Endodermal cell (in vitro differentiated cells): ENCODE measurements around the gene CWH43. TPM values are rescaled to one million over a fixed set of nuclear protein-coding genes. Genes with fewer than 3 reads are reported as not detected.

Experiments used
- DNase-seq: peaks from one replicate; pipeline ENCODE4 v3.0.0-alpha.2; 2017
- H3K27ac ChIP-seq: 2 replicates; pipeline ENCODE4 v1.5.1; 2013; ENCODE audit warnings: mild to moderate bottlenecking, low read depth, low read length, moderate library complexity
- H3K27me3 ChIP-seq: 2 replicates; pipeline ENCODE4 v1.6.1; 2013; ENCODE audit warnings: mild to moderate bottlenecking, low read length, moderate library complexity; ENCODE audit not compliant: insufficient read depth, control insufficient read depth, poor library complexity, severe bottlenecking
- H3K36me3 ChIP-seq: 2 replicates; pipeline ENCODE4 v1.7.0; 2013; ENCODE audit warnings: mild to moderate bottlenecking, low read length, moderate library complexity; ENCODE audit not compliant: control insufficient read depth, insufficient read depth
- H3K4me1 ChIP-seq: one replicate; pipeline ENCODE4 v1.7.0; 2013; ENCODE audit warnings: low read length; ENCODE audit not compliant: control insufficient read depth, insufficient read depth
- H3K4me3 ChIP-seq: 2 replicates; pipeline ENCODE4 v1.5.1; 2013; ENCODE audit warnings: mild to moderate bottlenecking, low read length, moderate library complexity
- H3K9ac ChIP-seq: 2 replicates; pipeline ENCODE4 v1.6.1; 2013; ENCODE audit warnings: mild to moderate bottlenecking, low read length, moderate library complexity; ENCODE audit not compliant: poor library complexity, severe bottlenecking; ENCODE audit errors: extremely low read depth
- H3K9me3 ChIP-seq: 2 replicates; pipeline ENCODE4 v1.6.1; 2013; ENCODE audit warnings: mild to moderate bottlenecking, low read length, moderate library complexity; ENCODE audit not compliant: control insufficient read depth
- H3K27ac Mint-ChIP-seq: 2 replicates; pipeline ENCODE4 v1.8.0; 2020; ENCODE audit warnings: mixed read lengths
- H3K27me3 Mint-ChIP-seq: 2 replicates; pipeline ENCODE4 v1.8.0; 2021; ENCODE audit warnings: mild to moderate bottlenecking, mixed read lengths; ENCODE audit not compliant: insufficient read depth
- H3K36me3 Mint-ChIP-seq: 2 replicates; pipeline ENCODE4 v1.8.0; 2020; ENCODE audit warnings: low read depth, mixed read lengths
- H3K4me1 Mint-ChIP-seq: 2 replicates; pipeline ENCODE4 v1.8.0; 2020; ENCODE audit warnings: mixed read lengths
- H3K4me3 Mint-ChIP-seq: 2 replicates; pipeline ENCODE4 v1.8.0; 2020; ENCODE audit warnings: mild to moderate bottlenecking, moderate library complexity, mixed read lengths
- H3K9me3 Mint-ChIP-seq: 2 replicates; pipeline ENCODE4 v1.8.0; 2020; ENCODE audit warnings: mild to moderate bottlenecking, mixed read lengths
- CTCF ChIP-seq: fragments of 200-600 bp; sonication (generic); conservative IDR thresholded peaks from 2 replicates; pipeline ENCODE4 v1.5.0; 2021; ENCODE audit warnings: antibody characterized with exemption, mild to moderate bottlenecking
- WGBS, 2 experiments: methylation state at CpG; one replicate each; pipeline versions ENCODE4 v1.1.5 to v1.1.7; 2013; ENCODE audit warnings: missing lambda C conversion rate in 2 of 2, mixed read lengths in 1 of 2; ENCODE audit not compliant: insufficient coverage in 1 of 2, insufficient read length in 1 of 2; 5-methylcytosine and 5-hydroxymethylcytosine counted together
- total RNA-seq, 2 donors: library from RNA; stranded (reverse); fragmentation: NEBNext Ultra II Directional in 1 of 2; extraction: Animal tissue kit (Norgen Biotek cat#: 25700) in 1 of 2; gene quantifications; 2 replicates in 1 of 2; 3 replicates in 1 of 2; pipeline ENCODE4 v1.2.1, GENCODE V29; 2021

Gene CWH43
- total RNA-seq, 2 donors from 2014 or later = not detected

DNA sequence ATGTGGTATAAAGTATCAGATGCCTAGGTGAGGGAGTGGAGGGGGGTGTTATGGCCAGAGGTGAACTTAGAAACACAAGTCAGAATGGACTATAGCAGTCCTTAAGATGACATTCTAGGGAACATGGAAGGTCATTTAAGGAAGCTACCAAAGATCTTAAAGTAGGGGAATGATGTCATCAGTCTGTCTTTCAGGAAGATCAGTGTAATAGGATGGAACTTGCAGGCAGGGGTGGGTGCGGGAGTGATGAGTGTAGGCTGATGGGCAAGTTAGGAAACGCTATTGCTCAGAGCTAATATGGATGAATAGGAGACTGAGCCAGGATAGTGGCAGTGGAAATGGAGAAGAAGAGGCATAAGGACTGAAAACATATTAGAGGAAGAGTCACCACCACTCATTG, 27.5 kb upstream of the CWH43 start:
- Histone ChIP-seq H3K27ac (no peak overlapping the region), H3K4me1 (no peaks in the 10 kb centered on the region), H3K27me3 (peaks cover 53% of the 10 kb centered on the region), H3K9me3 (no peaks in the 10 kb centered on the region), H3K4me3 (no peak overlapping the region), H3K9ac (no peak overlapping the region), H3K36me3 (no peaks in the 10 kb centered on the region)
- Mint-ChIP-seq H3K27ac (no peak overlapping the region), H3K4me1 (peaks cover 4% of the 10 kb centered on the region), H3K4me3 (no peak overlapping the region), H3K36me3 (no peaks in the 10 kb centered on the region), H3K27me3 (peaks cover 43% of the 10 kb centered on the region), H3K9me3 (no peaks in the 10 kb centered on the region)
- no peak for TF ChIP-seq CTCF
- no peak for DNase-seq
- 91 to 100% methylated on average over 2 of the region's 2 CpGs for WGBS, 2 experiments

GRCh38 chr4:48960988-48961635, 25.0 kb upstream of the CWH43 start:
- peaks cover 4% of the 10 kb centered on the region for H3K4me1 Mint-ChIP-seq
- H3K9me3 Mint-ChIP-seq = no peaks in the 10 kb centered on the region
- H3K27ac Mint-ChIP-seq = no peak overlapping the region
- no peak overlapping the region for H3K27ac ChIP-seq
- peaks cover 40% of the 10 kb centered on the region for H3K27me3 ChIP-seq
- no peaks in the 10 kb centered on the region for H3K36me3 ChIP-seq
- H3K4me1 ChIP-seq = no peaks in the 10 kb centered on the region
- peaks cover 38% of the 10 kb centered on the region for H3K27me3 Mint-ChIP-seq
- no peak overlapping the region for H3K9ac ChIP-seq
- H3K36me3 Mint-ChIP-seq = no peaks in the 10 kb centered on the region
- H3K9me3 ChIP-seq = no peaks in the 10 kb centered on the region
- 87 to 100% methylated on average over 1 to 3 of the region's 3 CpGs for WGBS, 2 experiments
- TF ChIP-seq CTCF = no peak
- H3K4me3 ChIP-seq = no peak overlapping the region
- DNase-seq = no peak
- H3K4me3 Mint-ChIP-seq = no peak overlapping the region

GRCh38 chr4:48962636-48963035, 23.4 kb upstream of the CWH43 start:
- H3K9me3 Mint-ChIP-seq = no peaks in the 10 kb centered on the region
- Histone ChIP-seq H3K9me3 (no peaks in the 10 kb centered on the region), H3K4me1 (no peaks in the 10 kb centered on the region), H3K9ac (no peak overlapping the region), H3K4me3 (no peak overlapping the region), H3K27ac (no peak overlapping the region), H3K27me3 (peaks cover 37% of the 10 kb centered on the region), H3K36me3 (no peaks in the 10 kb centered on the region)
- H3K4me1 Mint-ChIP-seq = peaks cover 8% of the 10 kb centered on the region
- no peaks in the 10 kb centered on the region for H3K36me3 Mint-ChIP-seq
- H3K27me3 Mint-ChIP-seq = peaks cover 31% of the 10 kb centered on the region
- H3K4me3 Mint-ChIP-seq = no peak overlapping the region
- no peak overlapping the region for H3K27ac Mint-ChIP-seq
- no peak for TF ChIP-seq CTCF
- DNase-seq = no peak
- 93 to 100% methylated on average over 2 to 5 of the region's 5 CpGs for WGBS, 2 experiments
